GM12873 (cell line): Measurements from ENCODE around the gene C4A.

Experiments used
- CTCF ChIP-seq: IDR thresholded peaks from 2 replicates; pipeline ENCODE4 v1.5.1; 2012; ENCODE audit warnings: low read depth, mild to moderate bottlenecking, moderate library complexity, low read length, control low read depth; ENCODE audit not compliant: insufficient read depth; ENCODE audit errors: missing control alignments

Gene C4A

DNA sequence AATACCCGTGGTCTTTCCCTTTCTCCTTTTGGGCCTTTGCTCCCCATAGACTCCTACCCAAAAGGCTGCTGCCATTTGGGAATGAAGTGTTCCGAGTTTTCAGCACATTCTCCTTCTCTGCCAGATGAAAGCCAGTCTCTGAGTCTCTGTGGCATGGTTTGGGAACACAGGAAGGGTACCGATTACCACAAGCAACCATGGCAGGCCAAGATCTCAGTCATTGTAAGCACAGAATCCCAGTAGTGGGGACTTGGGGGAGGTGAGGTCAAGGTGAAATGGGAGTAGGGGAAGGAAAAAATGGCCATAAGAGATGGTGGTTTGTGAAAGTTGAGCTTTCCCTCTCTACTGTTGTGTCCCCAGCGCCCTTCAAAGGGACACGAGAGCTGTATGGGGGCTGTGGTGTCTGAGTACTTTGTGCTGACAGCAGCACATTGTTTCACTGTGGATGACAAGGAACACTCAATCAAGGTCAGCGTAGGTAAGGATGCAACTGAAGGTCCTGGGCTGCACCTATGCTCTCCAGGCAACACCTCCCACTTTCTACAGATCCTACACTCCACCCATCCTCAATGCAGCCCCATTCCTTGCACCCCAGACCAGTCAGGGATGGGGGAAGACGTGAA lies 31.8 kb upstream of the C4A start:
- TF ChIP-seq CTCF, result no peak

DNA sequence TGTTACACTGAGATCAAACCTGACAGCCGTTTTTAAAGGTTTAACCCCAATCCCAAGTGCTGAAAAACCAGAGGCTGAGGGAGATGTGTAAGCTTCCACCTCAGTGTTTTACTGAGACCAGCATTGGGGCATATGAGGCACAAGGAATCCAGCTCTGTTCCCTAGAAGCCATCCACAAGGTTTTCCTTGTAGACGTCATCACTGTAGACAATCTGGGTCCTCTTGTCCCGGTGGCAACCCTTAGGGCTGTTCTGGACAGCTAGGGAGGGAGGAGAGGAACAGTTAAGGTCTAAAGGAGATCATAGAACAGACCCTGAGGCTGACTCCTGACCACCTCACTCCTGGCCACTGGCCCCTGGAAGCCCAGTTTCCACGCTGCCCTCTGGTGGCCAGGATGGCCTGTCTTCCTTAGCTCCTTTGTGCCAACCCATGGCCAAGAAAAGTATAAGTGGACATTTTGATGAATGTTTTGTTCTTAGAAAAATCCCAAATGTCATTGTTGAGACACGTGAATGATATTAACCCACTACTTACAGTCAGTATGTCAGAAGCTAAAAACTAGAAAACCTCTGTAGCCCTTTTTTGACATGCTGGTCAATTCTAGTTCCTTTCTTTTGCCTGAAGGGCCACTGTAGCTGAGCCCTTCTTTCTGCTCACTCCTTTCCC lies 29.6 kb upstream of the C4A start:
- TF ChIP-seq CTCF, result peak; percentile 60

GRCh38 chr6:31952890-31953289 lies 29.0 kb upstream of the C4A start:
- TF ChIP-seq CTCF, result no peak

DNA sequence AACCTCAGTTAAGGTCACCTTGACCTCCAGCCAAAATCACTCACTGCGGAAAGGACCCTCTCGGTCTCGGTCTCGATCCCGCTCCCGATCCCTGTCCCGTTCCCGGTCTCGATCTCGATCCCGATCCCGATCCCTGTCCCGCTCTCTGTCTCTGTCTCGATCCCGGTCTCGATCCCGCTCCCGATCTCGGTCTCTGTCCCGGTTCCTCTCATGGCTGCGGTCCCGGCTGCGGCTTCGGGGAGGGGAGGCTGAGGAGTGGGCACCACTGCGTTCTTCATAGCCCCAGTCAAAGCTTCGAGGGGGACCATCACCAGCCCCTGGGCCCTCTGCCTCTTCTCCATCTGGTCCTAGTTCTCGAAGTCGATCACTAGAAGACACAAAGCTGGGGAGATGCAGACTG lies 27.3 kb upstream of the C4A start:
- no peak for TF ChIP-seq CTCF

- no peak for TF ChIP-seq CTCF
These were observed 25.1 kb upstream of the C4A start for GRCh38 chr6:31956796-31957195.

DNA sequence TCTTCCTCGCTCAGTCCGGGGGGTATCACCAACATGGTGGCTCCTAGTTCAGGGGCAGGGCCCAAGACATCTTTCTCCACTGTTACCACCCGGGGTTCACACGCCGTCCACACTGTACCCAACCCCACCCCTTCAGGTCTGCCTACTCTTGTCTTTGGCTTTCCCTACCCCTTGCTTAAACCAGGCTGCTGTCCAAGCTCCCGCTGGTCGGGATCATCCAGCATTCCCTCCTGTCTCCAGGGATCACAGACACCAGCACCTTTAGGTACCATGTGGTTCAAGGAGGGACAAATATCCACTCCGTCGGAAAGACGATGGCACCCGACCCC lies 23.5 kb upstream of the C4A start:
- TF ChIP-seq CTCF, result no peak

- no peak for TF ChIP-seq CTCF
These were observed 22.8 kb upstream of the C4A start, which contains the start of the genes NELFE and SKIC2 for GRCh38 chr6:31958741-31959739. NELFE (minus strand) TSS chr6:31958971; CDS start chr6:31958446, 525 bp downstream. SKIC2 (plus strand) TSS chr6:31959175; CDS start chr6:31959193, 18 bp downstream.
